D721Med (cell line): ENCODE results near the gene LILRB3.

Experiments used
- DNase-seq: peaks from one replicate; pipeline ENCODE4 v3.0.0; 2011; ENCODE audit warnings: low spot score; ENCODE audit not compliant: insufficient read length
- FAIRE-seq: peaks from 2 replicates; lab custom pipeline; 2011; peaks lifted over from hg19 to GRCh38; lab: Jason Lieb, UNC
- CTCF ChIP-seq: IDR thresholded peaks from 2 replicates; pipeline ENCODE4 v1.5.1; 2012; ENCODE audit warnings: mild to moderate bottlenecking, control low read depth; ENCODE audit not compliant: insufficient read depth; ENCODE audit errors: missing control alignments

The LILRB3 gene

GRCh38 chr19:54169149-54169740, 53.6 kb downstream of the LILRB3 start:
- no peak for DNase-seq
- FAIRE-seq: no peak
- no peak for TF ChIP-seq CTCF

- DNase-seq: peak; percentile 88
- no peak for FAIRE-seq
- peak; percentile 78 for TF ChIP-seq CTCF
These were observed 54.5 kb downstream of the LILRB3 start for GRCh38 chr19:54168174-54168917.
